Measurements from ENCODE around the gene SORBS2. TPM values are rescaled to one million over a fixed set of nuclear protein-coding genes. Genes with fewer than 3 reads are reported as not detected.
"Not testable (repeated sequence)": the region's sequence is repeated elsewhere in the genome, so short reads cannot be mapped to it uniquely, and the experiment has no call there.

The SORBS2 gene
- total RNA-seq, 2 experiments from 2014 or later, result not detected

DNA sequence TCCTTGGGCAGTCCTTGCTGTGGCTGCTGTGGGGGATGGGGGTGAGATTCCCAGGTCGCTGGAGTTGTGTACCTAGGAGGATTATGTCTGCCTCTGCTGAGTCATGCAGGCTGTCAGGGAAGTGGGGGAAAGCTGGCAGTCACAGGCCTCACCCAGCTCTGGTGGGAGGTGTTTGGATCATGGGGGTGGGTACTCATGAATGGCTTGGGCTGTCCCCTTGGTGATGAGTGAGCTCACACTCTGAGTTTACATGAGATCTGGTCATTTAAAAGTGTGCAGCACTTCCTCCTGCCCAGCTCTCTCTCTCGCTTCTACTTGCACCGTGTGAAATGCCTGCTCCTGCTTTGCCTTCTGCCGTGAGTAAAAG lies 252.1 kb downstream of the SORBS2 start:
- Mint-ChIP-seq H3K4me1 (no peaks in the 10 kb centered on the region), H3K27me3 (peaks cover 34% of the 10 kb centered on the region), H3K4me3 (no peak overlapping the region), H3K27ac (no peak overlapping the region), H3K36me3 (no peaks in the 10 kb centered on the region), H3K9me3 (ENCODE audit: low read depth) (no peaks in the 10 kb centered on the region)
- ATAC-seq (no peak), DNase-seq (no peak)
- CTCF ChIA-PET, result no interaction called here

DNA sequence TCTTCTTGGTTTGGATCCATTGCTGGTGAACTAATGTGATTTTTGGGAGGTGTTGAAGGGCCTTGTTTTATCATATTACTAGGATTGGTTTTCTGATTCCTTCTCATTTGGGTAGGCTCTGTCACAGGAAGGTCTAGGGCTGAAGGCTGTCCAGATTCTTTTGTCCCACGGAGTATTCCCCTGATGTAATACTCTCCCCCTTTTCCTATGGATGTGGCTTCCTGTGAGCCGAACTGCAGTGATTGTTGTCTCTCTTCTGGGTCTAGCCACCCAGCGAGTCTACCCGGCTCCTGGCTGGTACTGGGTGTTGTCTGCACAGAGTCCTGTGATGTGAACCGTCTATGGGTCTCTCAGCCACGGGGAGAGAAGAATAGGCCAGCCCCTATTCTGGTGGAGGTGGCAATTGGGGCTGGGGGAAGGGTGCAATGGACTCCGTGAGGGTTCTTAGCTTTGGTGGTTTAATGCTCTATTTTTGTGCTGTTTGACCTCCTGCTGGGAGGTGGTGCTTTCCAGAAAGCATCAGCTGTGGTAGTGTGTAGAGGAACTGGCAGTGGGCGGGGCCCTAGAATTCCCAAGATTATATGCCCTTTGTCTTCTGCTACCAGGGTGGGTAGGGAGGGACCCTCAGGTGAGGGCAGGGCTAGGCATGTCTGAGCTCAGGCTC lies 252.6 kb downstream of the SORBS2 start:
- H3K27ac Mint-ChIP-seq; ATAC-seq; CTCF ChIA-PET; DNase-seq; H3K4me1 Mint-ChIP-seq; H3K4me3 Mint-ChIP-seq; H3K36me3 Mint-ChIP-seq; H3K9me3 Mint-ChIP-seq (ENCODE audit: low read depth): not testable (repeated sequence)
- peaks cover 37% of the 10 kb centered on the region for H3K27me3 Mint-ChIP-seq

DNA sequence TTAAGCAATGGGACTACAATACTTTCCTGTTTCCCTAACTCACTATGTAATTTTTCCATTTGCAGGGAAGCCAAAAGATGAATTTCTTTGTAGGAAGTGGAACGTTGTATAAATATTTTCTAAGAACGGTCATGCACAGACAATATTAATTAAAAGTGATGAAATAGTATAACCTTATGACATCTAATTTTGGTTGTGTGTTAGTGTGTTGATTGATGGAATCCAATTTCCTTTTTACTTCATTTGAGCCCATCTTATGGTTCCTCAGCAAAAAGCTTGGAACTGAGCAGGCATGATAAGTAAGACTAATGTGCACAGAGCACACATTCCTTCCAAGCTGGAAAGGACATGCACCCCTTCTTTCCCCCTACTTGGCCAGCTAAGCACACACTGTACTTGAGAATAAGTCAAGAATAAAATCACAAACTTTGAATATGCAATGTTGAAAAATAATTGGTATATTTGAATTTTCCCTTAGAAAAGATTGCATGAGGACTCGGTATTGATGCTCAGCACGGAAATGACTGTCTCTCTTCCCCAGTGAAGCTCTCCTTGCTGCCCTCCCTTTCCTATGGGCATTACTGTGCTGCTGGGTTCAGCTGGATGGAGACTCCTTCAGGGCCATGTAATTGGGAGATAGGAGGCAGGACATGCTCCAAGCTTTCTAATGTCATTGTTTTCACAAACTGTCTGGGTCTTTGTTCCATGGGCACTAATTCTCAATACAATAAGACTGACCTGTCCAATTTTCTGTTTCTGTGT lies 257.4 kb downstream of the SORBS2 start:
- no peaks in the 10 kb centered on the region for H3K36me3 Mint-ChIP-seq
- no peaks in the 10 kb centered on the region for H3K9me3 Mint-ChIP-seq (ENCODE audit: low read depth)
- CTCF ChIA-PET, result interaction anchor here (1.5 kb wide), 1 partner anchor 43 kb away, joined by 4 read pairs; no protein-coding TSS in a partner anchor
- H3K4me3 Mint-ChIP-seq, result no peak overlapping the region
- no peak overlapping the region for H3K27ac Mint-ChIP-seq
- no peak for ATAC-seq
- H3K27me3 Mint-ChIP-seq, result peaks cover 40% of the 10 kb centered on the region
- DNase-seq, result no peak
- H3K4me1 Mint-ChIP-seq, result no peaks in the 10 kb centered on the region

DNA sequence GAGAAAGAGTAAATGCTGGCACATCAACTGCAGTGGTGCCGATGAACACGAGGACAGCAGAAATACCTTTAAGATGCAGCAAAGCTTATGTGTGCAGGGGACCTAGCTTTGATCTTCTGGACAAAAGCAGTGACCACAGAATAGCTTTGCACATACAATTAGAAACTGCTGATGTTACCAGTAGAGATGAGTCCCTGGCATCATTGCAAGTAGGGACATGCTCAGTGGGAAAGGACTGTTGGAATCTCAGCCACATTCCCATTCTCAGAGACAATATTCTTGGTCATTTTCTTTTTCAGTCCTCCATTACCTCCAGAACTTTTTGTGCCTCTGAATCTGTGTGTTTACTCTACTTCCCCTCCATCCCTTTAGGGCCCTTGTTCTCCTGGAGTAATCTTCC lies 259.7 kb downstream of the SORBS2 start:
- Mint-ChIP-seq H3K9me3 (ENCODE audit: low read depth) (no peaks in the 10 kb centered on the region), H3K4me1 (no peaks in the 10 kb centered on the region), H3K27ac (no peak overlapping the region), H3K4me3 (no peak overlapping the region), H3K36me3 (no peaks in the 10 kb centered on the region), H3K27me3 (peaks cover 23% of the 10 kb centered on the region)
- ATAC-seq (no peak), DNase-seq (no peak)
- CTCF ChIA-PET, result no interaction called here

DNA sequence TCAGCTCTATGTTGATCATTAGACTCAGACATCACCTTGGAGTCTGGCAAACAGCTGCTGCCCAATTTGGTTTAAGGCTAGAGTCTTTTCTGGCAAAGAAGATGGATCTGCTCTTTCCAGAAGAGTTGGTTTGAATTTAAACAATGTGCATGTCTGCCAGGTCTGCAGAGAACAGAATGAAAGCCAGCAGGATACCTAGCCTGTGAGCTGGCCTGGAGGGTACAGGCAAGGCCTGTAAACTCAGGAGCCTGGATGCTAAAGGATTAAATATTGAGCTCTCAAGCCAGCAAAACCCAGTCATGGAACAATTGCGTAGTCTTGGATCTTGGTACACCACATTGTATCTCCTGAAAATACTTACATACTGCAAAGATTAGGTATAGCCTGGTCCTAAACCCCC lies 261.1 kb downstream of the SORBS2 start:
- H3K9me3 Mint-ChIP-seq (ENCODE audit: low read depth), result no peaks in the 10 kb centered on the region
- DNase-seq (no peak), ATAC-seq (no peak)
- no peaks in the 10 kb centered on the region for H3K4me1 Mint-ChIP-seq
- no peaks in the 10 kb centered on the region for H3K36me3 Mint-ChIP-seq
- H3K27me3 Mint-ChIP-seq, result peaks cover 14% of the 10 kb centered on the region
- no peak overlapping the region for H3K4me3 Mint-ChIP-seq
- CTCF ChIA-PET, result interaction anchor here (1.4 kb wide), 1 partner anchor 48 kb away, joined by 3 read pairs; no protein-coding TSS in a partner anchor
- no peak overlapping the region for H3K27ac Mint-ChIP-seq

DNA sequence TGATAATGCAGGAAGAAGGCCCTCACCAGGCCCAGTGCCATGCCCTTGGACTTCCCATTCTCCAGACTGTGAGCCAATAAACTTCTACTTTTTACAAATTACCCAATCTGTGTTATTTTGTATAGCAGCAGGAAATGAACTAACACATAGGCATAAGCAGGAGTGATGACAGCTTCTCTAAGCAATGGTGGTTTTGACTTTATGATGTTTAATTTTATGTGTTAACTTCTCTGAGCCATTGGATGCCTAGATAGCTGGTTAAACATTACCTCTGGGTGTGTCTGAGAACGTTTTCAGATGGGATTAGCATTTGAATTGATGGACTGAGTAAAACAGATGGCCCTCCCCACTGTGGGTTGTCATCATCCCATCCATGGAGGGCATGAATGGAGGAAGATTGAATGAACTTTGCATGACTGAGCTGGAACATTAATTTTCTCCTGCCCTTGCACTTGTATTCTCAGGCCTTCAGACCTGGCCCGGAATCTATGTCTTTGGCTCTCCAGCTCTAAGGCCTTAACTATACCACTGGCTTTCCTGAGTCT lies 262.8 kb downstream of the SORBS2 start:
- Mint-ChIP-seq H3K27me3 (peaks cover 11% of the 10 kb centered on the region), H3K9me3 (ENCODE audit: low read depth) (no peaks in the 10 kb centered on the region), H3K36me3 (no peaks in the 10 kb centered on the region), H3K27ac (no peak overlapping the region), H3K4me1 (no peaks in the 10 kb centered on the region), H3K4me3 (no peak overlapping the region)
- ATAC-seq (no peak), DNase-seq (no peak)
- CTCF ChIA-PET, result no interaction called here

DNA sequence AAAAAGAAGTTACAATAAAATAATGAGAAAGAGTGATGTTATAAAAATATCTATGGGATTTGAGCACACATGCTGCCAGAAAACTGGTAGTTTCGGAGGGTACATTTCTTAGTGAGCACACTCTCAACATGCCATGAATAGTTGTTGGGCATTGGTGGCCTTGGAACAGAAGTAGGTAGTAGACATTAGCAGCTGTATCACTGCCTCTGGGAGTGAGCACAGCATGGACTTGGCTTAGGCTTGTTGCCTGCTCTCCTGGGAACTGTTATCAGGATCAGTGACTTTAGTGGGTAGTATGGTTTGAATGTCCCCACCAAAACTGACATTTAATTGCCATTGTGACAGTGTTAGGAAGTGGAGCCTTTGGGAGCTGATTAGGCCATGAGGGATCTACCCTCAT lies 263.4 kb downstream of the SORBS2 start:
- Mint-ChIP-seq H3K4me3 (no peak overlapping the region), H3K9me3 (ENCODE audit: low read depth) (no peaks in the 10 kb centered on the region), H3K27me3 (peaks cover 9% of the 10 kb centered on the region), H3K4me1 (no peaks in the 10 kb centered on the region), H3K36me3 (no peaks in the 10 kb centered on the region), H3K27ac (no peak overlapping the region)
- DNase-seq (no peak), ATAC-seq (no peak)
- CTCF ChIA-PET, result no interaction called here

DNA sequence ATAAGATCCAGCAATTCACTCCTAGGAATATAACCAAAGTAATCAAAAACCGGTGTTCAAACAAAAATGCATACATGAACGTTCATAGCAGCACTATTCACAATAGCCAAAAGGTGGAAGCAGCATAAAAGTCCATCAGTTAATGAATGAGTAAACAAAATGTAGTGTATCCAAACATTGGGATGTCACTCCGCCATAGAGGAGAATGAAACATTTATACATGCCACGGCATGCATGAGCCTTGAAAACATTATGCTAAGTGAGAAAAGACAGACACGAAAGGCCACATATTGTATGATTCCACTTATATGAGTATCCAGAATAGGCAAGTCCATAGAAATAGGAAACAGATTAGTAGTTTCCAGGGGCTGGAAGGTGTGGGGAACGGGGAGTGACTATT lies 265.7 kb downstream of the SORBS2 start:
- Mint-ChIP-seq H3K27ac (no peak overlapping the region), H3K4me3 (no peak overlapping the region), H3K27me3 (peaks cover 18% of the 10 kb centered on the region), H3K4me1 (no peaks in the 10 kb centered on the region), H3K9me3 (ENCODE audit: low read depth) (no peaks in the 10 kb centered on the region), H3K36me3 (no peaks in the 10 kb centered on the region)
- CTCF ChIA-PET, result no interaction called here
- DNase-seq, result no peak
- ATAC-seq, result no peak

DNA sequence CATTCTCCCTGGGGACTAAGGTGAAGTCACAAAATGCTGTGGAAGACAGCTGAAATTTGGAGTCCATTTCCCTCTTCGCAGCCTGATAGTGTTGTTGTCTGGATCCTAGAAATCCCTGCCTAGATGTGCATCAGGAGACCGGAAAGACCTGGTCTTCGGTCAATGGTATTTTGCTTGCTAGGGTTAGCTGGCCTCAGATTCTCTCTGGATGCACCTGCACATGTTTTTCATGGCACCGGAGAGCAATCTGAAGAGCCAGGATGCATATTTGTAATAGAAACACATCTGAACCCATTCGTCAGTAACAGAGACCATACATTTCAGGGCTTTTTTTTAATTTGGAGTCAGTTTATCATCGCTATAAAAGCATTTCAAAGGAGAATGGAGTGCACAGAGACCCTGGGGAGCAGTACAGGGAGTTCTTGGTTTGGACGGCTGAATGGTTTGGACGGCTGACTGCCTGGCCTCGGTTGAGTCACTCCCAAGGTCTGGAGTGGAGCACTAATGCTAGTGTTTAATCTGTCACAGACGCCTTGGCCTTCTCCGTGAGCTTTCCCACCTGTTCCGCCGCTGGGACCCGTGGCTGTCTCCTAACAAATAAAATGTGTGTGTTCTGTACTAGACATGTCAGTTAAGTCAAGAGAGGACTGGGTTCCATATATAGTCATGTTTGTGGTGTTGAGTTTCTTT lies 269.2 kb downstream of the SORBS2 start:
- Mint-ChIP-seq H3K36me3 (no peaks in the 10 kb centered on the region), H3K9me3 (ENCODE audit: low read depth) (no peaks in the 10 kb centered on the region), H3K27me3 (peaks cover 22% of the 10 kb centered on the region), H3K4me3 (no peak overlapping the region), H3K4me1 (no peaks in the 10 kb centered on the region), H3K27ac (no peak overlapping the region)
- ATAC-seq (no peak), DNase-seq (no peak)
- CTCF ChIA-PET, result no interaction called here

DNA sequence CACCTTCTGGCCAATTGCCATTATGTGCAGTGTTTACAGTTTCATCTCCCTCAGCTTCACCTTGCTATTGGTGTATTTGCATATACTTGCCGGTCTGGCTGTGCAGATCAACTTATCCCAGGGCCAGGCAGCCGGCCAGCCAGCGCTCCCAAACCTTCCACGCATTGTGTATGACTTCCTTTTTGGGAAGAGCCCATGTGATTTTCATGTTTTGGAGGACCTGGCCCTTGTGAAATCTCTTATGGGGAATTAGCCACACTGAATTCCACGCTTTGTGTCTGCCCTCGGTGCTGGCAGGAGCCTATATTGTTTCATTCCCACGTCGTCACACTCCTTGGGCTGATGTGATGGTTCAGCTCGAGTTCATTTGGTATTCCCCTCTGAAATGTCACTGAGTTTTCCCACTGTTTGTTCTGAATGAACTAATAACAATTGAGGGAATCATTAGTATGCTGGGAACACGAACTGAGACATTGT lies 270.7 kb downstream of the SORBS2 start:
- Mint-ChIP-seq H3K36me3 (no peaks in the 10 kb centered on the region), H3K4me1 (no peaks in the 10 kb centered on the region), H3K27me3 (peaks cover 28% of the 10 kb centered on the region), H3K4me3 (no peak overlapping the region), H3K9me3 (ENCODE audit: low read depth) (no peaks in the 10 kb centered on the region), H3K27ac (no peak overlapping the region)
- ATAC-seq (no peak), DNase-seq (no peak)
- CTCF ChIA-PET, result no interaction called here

DNA sequence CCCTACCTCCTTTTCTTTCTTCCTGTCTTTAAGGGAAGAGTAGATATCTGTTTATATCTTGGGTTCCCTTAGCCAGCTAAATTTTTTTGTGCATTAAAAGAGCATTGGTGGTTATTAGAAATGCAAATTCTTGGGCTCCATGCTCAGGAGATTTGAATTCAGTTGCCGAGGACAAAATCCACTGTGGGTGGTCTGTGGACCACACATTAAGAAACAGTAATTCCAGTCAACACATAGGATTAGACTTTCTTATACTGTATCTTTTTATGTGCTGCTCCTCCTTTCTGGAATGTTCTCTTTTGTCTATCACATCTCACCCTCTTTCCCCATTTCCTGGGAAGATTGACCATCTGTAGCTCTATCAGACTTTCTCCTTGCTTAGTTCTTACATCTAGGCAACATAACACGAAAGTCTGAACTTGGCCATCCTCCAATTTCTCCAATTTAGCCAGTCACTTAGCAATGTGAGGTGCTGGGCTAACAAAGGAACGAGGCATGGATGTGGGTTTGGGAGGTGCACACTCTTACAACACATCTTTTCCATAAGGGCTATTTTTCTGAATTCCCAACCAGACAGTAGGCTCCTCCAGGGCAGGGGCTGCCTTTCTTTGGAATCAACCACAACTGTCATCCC lies 271.4 kb downstream of the SORBS2 start:
- no peak overlapping the region for H3K27ac Mint-ChIP-seq
- peaks cover under 1% of the 10 kb centered on the region for H3K4me1 Mint-ChIP-seq
- no peaks in the 10 kb centered on the region for H3K36me3 Mint-ChIP-seq
- H3K27me3 Mint-ChIP-seq, result peaks cover 34% of the 10 kb centered on the region
- no peak overlapping the region for H3K4me3 Mint-ChIP-seq
- H3K9me3 Mint-ChIP-seq (ENCODE audit: low read depth), result no peaks in the 10 kb centered on the region
- DNase-seq, result no peak
- ATAC-seq, result no peak
- CTCF ChIA-PET, result no interaction called here

DNA sequence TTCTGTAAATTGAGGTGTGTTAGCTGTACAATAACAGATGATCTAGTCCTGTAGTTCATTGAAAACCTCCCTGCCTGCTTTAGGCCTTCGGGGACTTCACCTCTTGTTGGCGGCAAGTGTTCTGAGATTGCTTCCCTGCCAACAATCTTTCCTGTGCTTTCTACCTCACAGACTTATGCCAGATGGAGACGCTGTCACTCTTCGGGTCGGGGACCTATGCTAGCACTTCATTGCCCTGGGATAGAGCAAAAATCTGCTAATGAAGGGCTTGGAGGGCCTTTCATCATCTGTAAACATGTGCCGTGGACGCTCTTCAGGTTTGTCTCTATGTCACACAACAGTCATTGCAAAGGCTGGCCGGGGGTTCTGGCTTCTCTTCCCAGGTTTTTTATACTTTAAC lies 272.0 kb downstream of the SORBS2 start:
- CTCF ChIA-PET, result no interaction called here
- DNase-seq, result no peak
- Mint-ChIP-seq H3K4me3 (no peak overlapping the region), H3K27me3 (peaks cover 35% of the 10 kb centered on the region), H3K27ac (no peak overlapping the region), H3K4me1 (peaks cover 1% of the 10 kb centered on the region), H3K36me3 (no peaks in the 10 kb centered on the region), H3K9me3 (ENCODE audit: low read depth) (no peaks in the 10 kb centered on the region)
- ATAC-seq, result no peak

DNA sequence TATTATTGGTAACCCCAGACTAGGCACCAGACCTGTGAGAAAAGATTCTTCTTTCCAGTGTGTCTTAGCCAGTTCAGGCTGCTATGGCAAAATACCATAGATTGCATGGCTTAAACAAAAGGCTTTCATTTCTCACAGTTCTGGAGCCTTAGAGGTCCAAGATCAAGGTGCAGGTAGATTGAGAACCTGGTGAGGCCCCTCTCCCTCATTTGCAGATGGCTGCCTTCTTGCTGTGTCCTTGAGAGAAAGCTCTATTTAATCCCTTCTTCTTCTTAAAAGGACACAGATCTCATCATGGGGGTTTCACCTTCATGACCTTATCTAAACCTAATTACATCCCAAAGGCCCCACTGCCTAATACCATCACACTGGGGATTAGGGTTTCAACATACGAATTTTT lies 273.2 kb downstream of the SORBS2 start:
- no peak overlapping the region for H3K4me3 Mint-ChIP-seq
- no peaks in the 10 kb centered on the region for H3K9me3 Mint-ChIP-seq (ENCODE audit: low read depth)
- DNase-seq (no peak), ATAC-seq (no peak)
- no peaks in the 10 kb centered on the region for H3K36me3 Mint-ChIP-seq
- H3K4me1 Mint-ChIP-seq, result peaks cover 4% of the 10 kb centered on the region
- CTCF ChIA-PET, result no interaction called here
- H3K27ac Mint-ChIP-seq, result no peak overlapping the region
- peaks cover 44% of the 10 kb centered on the region for H3K27me3 Mint-ChIP-seq

Data from activated CD8-positive, alpha-beta memory T cell treated with anti-CD3 and anti-CD28 coated beads, Interleukin-2, amount 10 ng/mL, durations not matched to agents 7 days and 5 days (primary cell).